Measurements from ENCODE around the gene PLP2.

Gene PLP2

GRCh38 chrX:49212861-49213260, 41.2 kb downstream of the PLP2 start:
- FAIRE-seq = no peak

DNA sequence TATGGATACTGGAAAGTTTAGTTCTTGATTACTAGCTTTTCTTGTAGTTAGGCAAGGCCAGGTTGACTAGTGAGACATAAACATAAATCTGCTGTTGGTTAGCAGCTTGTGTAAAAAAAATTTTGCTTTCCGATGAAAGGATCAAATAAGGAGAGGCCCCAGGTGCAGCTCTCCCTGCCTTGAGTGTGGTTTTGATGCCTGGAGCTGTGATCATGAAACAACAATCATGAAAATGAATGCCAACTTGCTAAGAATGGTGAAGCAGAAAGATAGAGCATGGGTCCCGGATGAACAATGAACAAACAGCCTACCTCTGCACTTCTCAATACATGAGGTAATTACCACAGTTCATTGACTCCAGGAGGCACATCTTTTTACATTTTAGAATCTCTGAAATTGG, 42.7 kb downstream of the PLP2 start:
- no peak for FAIRE-seq

- no peak for FAIRE-seq
Observed at GRCh38 chrX:49214996-49215526, 43.4 kb downstream of the PLP2 start.

GRCh38 chrX:49220100-49220499, 48.4 kb downstream of the PLP2 start:
- no peak for FAIRE-seq

DNA sequence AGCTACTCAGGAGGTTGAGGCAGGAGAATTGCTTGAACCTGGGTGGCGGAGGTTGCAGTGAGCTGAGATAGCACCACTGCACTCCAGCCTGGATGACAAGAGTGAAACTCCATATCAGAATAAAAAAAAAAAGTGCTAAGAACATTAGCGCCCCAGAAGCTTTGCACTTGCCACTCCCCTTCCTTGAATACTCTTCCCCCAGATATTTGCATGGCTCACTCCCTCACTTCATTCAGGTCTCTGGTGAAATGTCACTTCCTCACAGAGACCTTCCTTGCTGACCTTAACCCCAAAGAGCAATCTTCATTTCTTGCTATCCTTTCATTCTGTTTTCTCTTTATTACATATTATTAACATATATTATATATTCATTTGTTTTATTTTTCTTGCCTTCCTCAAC, 50.2 kb downstream of the PLP2 start:
- no peak for FAIRE-seq
